ENCODE results near the gene TPH1. TPM values are rescaled to one million over a fixed set of nuclear protein-coding genes. Genes with fewer than 3 reads are reported as not detected.

Gene TPH1
- total RNA-seq, 4 donors from 2014 or later, result 0.13 to 2.1 (median 0.45) TPM

- 56 to 57% methylated on average over 2 of the region's 2 CpGs for WGBS, 2 donors
- H3K27ac ChIP-seq, result no peak overlapping the region
These were observed 35.5 kb upstream of the TPH1 start for GRCh38 chr11:18081551-18081950.

DNA sequence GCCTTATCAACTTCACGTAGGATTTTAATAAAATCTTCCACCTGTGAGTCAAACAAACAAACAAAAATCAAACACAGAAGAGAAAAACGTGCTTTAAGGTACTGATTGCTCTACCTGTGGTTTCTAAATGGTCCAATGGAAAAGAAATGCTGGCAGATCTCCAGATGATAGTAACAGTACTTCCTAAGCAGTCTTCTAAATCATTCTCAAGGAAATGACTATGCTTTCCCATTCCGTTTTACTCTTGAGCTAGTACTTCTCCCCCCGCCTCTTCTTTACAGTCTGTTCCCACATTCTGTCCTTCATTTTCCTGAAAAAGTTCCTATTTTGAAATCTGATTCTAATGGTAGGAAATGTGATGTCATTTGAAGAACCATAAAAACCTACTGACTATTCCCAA lies 34.4 kb upstream of the TPH1 start:
- H3K9me3 ChIP-seq, result no peaks in the 10 kb centered on the region

More at GRCh38 chr11:18081551-18081950, 35.5 kb upstream of the TPH1 start:
- no peak for DNase-seq
- no peaks in the 10 kb centered on the region for H3K4me1 ChIP-seq
- intact Hi-C loops (cut with DNase I), result no loop called here
- H3K36me3 ChIP-seq, result peaks cover 13 to 24% of the 10 kb centered on the region in 2 donors
- H3K4me3 ChIP-seq (replicated peaks in 1 of 3), result no peak overlapping the region
- no peaks in the 10 kb centered on the region for H3K27me3 ChIP-seq
- H3K9me3 ChIP-seq, result no peaks in the 10 kb centered on the region
- TF ChIP-seq POLR2A (IDR thresholded peaks at IDR 0.05), result no peak
- TF ChIP-seq, protein P1, sequence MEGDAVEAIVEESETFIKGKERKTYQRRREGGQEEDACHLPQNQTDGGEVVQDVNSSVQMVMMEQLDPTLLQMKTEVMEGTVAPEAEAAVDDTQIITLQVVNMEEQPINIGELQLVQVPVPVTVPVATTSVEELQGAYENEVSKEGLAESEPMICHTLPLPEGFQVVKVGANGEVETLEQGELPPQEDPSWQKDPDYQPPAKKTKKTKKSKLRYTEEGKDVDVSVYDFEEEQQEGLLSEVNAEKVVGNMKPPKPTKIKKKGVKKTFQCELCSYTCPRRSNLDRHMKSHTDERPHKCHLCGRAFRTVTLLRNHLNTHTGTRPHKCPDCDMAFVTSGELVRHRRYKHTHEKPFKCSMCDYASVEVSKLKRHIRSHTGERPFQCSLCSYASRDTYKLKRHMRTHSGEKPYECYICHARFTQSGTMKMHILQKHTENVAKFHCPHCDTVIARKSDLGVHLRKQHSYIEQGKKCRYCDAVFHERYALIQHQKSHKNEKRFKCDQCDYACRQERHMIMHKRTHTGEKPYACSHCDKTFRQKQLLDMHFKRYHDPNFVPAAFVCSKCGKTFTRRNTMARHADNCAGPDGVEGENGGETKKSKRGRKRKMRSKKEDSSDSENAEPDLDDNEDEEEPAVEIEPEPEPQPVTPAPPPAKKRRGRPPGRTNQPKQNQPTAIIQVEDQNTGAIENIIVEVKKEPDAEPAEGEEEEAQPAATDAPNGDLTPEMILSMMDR (IDR thresholded peaks at IDR 0.05), result no peak

DNA sequence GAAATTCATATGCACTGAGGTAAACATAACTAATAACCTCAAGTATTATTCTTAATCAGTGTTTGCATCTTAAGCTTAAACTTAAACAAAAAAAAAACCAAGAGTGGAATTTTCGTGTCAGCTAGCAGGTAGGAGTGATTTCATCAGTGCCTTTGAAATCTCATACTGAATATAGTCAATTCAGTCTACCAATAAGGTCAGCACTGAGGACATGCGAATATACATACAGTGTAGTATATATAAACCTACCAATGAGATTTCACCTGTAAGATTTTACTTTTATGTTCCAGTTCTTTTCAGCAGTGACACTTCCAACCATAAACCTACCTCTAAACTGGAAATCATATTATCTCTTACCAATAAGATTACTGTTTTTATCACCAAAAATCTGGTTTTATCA lies 32.8 kb upstream of the TPH1 start:
- TF ChIP-seq, protein P1 (IDR thresholded peaks at IDR 0.05), result no peak
- no peak for TF ChIP-seq POLR2A (IDR thresholded peaks at IDR 0.05)
- DNase-seq, result no peak
- H3K9me3 ChIP-seq, result no peaks in the 10 kb centered on the region
- intact Hi-C loops (cut with DNase I), result no loop called here
- H3K27ac ChIP-seq, result no peak overlapping the region
- WGBS, 2 donors, result 93 to 95% methylated on average over 2 of the region's 2 CpGs
- H3K4me1 ChIP-seq, result no peaks in the 10 kb centered on the region
- H3K36me3 ChIP-seq, result peaks cover 13 to 16% of the 10 kb centered on the region in 2 donors
- no peaks in the 10 kb centered on the region for H3K27me3 ChIP-seq
- no peak overlapping the region for H3K4me3 ChIP-seq (replicated peaks in 1 of 3)

More for the DNA sequence above, 34.4 kb upstream of the TPH1 start:
- 86% methylated on average over 4 of the region's 4 CpGs for WGBS, 2 donors
- no peak for TF ChIP-seq POLR2A (IDR thresholded peaks at IDR 0.05)
- TF ChIP-seq, protein P1 (IDR thresholded peaks at IDR 0.05), result no peak
- H3K4me1 ChIP-seq, result no peaks in the 10 kb centered on the region
- intact Hi-C loops (cut with DNase I), result no loop called here
- H3K27ac ChIP-seq, result no peak overlapping the region
- no peak for DNase-seq
- peaks cover 13 to 16% of the 10 kb centered on the region in 2 donors for H3K36me3 ChIP-seq
- H3K27me3 ChIP-seq, result no peaks in the 10 kb centered on the region
- H3K4me3 ChIP-seq (replicated peaks in 1 of 3), result no peak overlapping the region

DNA sequence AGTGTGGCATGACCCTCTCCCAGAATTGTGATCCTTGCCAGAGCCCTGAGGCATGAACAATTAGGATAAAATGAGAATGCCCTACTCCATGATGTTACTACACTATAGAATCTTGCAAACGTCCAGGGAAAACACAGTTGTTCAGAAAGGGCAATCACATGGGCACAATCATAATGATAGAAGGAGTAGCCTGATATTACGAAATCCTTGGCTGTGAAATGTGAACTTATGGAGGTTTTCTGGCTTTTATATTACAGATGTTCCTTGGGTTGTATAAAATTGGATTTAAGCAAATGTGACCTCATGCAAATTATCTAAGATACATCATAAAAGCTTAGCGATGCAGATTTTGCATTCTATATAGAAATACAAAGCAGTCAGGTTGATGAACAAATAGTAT lies 29.4 kb upstream of the TPH1 start:
- peaks cover 8 to 10% of the 10 kb centered on the region in 2 donors for H3K36me3 ChIP-seq
- no peaks in the 10 kb centered on the region for H3K27me3 ChIP-seq
- DNase-seq, result no peak
- no peak overlapping the region for H3K4me3 ChIP-seq (replicated peaks in 1 of 3)
- WGBS, 2 donors, result 93 to 96% methylated on average over 3 of the region's 3 CpGs
- TF ChIP-seq, protein P1 (IDR thresholded peaks at IDR 0.05), result no peak
- no peak for TF ChIP-seq POLR2A (IDR thresholded peaks at IDR 0.05)
- H3K9me3 ChIP-seq, result no peaks in the 10 kb centered on the region
- intact Hi-C loops (cut with DNase I), result no loop called here
- H3K4me1 ChIP-seq, result no peaks in the 10 kb centered on the region
- H3K27ac ChIP-seq, result no peak overlapping the region

- no peaks in the 10 kb centered on the region for H3K36me3 ChIP-seq
- TF ChIP-seq POLR2A (IDR thresholded peaks at IDR 0.05), result no peak
- TF ChIP-seq, protein P1 (IDR thresholded peaks at IDR 0.05), result no peak
- no peaks in the 10 kb centered on the region for H3K9me3 ChIP-seq
- no peak for DNase-seq
- WGBS, 2 donors, result 92 to 93% methylated on average over 4 of the region's 4 CpGs
- no peaks in the 10 kb centered on the region for H3K4me1 ChIP-seq
- intact Hi-C loops (cut with DNase I), result no loop called here
- no peak overlapping the region for H3K4me3 ChIP-seq (replicated peaks in 1 of 3)
- H3K27ac ChIP-seq, result no peak overlapping the region
- no peaks in the 10 kb centered on the region for H3K27me3 ChIP-seq
These were observed 25.1 kb upstream of the TPH1 start for GRCh38 chr11:18071098-18071705.
